PC-9 (cell line): ENCODE data around the gene HSPA12A. TPM values are rescaled to one million over a fixed set of nuclear protein-coding genes. Genes with fewer than 3 reads are reported as not detected.

Experiments used
- BruUV-seq: library from RNA; stranded (reverse); fragments of 400-500 nt; replicated peaks from 2 replicates; lab custom pipeline; 2021; lab: Mats Ljungman, UMichigan
- CTCF ChIA-PET: fragments of 300-600 bp; sonication (Branson Sonifier 250); formaldehyde crosslinking; loops from one replicate; lab custom pipeline; 2022; ENCODE audit warnings: antibody characterized with exemption; lab: Charles Lee
- POLR2A ChIA-PET: fragments of 300-600 bp; sonication (Branson Sonifier 250); formaldehyde crosslinking; loops from one replicate; lab custom pipeline; 2022; ENCODE audit warnings: antibody characterized with exemption; ENCODE audit not compliant: unreplicated experiment; lab: Charles Lee
- DNase-seq, 2 experiments: peaks; one replicate each; pipeline versions ENCODE4 v3.0.0 to v3.0.0-alpha.2; 2015 to 2022; ENCODE audit warnings: mixed read lengths in 1 of 2
- H2AFZ ChIP-seq: fragments of 200-600 bp; sonication (generic); 2 replicates; pipeline ENCODE4 v1.8.1; 2017; ENCODE audit warnings: antibody characterized with exemption
- H3F3A ChIP-seq: fragments of 200-600 bp; sonication (generic); 2 replicates; pipeline ENCODE4 v1.8.1; 2017; ENCODE audit warnings: antibody characterized with exemption, mild to moderate bottlenecking, low read depth; ENCODE audit not compliant: insufficient read depth
- H3K27ac ChIP-seq: fragments of 200-600 bp; sonication (generic); 2 replicates; pipeline ENCODE4 v1.6.1; 2016; ENCODE audit warnings: mixed run types
- H3K27me3 ChIP-seq: fragments of 200-600 bp; sonication (generic); 2 replicates; pipeline ENCODE4 v1.6.1; 2016; ENCODE audit warnings: low read depth, mixed run types; ENCODE audit not compliant: insufficient read depth
- H3K36me3 ChIP-seq: fragments of 200-600 bp; sonication (generic); 2 replicates; pipeline ENCODE4 v1.6.1; 2016; ENCODE audit warnings: low read depth, mixed run types
- H3K4me1 ChIP-seq: fragments of 200-600 bp; sonication (generic); replicated peaks from 2 replicates; pipeline ENCODE4 v1.6.1; 2016; ENCODE audit warnings: mixed run types; ENCODE audit not compliant: insufficient read depth
- H3K4me2 ChIP-seq: fragments of 200-600 bp; sonication (generic); 2 replicates; pipeline ENCODE4 v1.6.1; 2017; ENCODE audit warnings: mixed run types
- H3K4me3 ChIP-seq: fragments of 200-600 bp; sonication (generic); 2 replicates; pipeline ENCODE4 v1.6.1; 2016; ENCODE audit warnings: mixed run types
- H3K79me2 ChIP-seq: fragments of 200-600 bp; sonication (generic); 2 replicates; pipeline ENCODE4 v1.6.1; 2017; ENCODE audit warnings: low read depth, mixed run types
- H3K9me2 ChIP-seq: fragments of 200-600 bp; sonication (generic); 2 replicates; pipeline ENCODE4 v1.8.1; 2017; ENCODE audit warnings: mild to moderate bottlenecking; ENCODE audit not compliant: insufficient read depth
- H3K9me3 ChIP-seq: fragments of 200-600 bp; sonication (generic); 2 replicates; pipeline ENCODE4 v1.8.1; 2016; ENCODE audit warnings: low read depth; ENCODE audit not compliant: insufficient read depth
- H4K20me1 ChIP-seq: fragments of 200-600 bp; sonication (generic); 2 replicates; pipeline ENCODE4 v1.8.1; 2017; ENCODE audit not compliant: insufficient read depth
- EZH2 ChIP-seq: fragments of 200-600 bp; sonication (generic); IDR thresholded peaks from 2 replicates; pipeline ENCODE4 v1.8.0; 2017; ENCODE audit warnings: antibody characterized with exemption, low read depth
- intact Hi-C: fragments of 100-400 bp; cut with micrococcal nuclease; formaldehyde crosslinking; loops from one replicate; pipeline ENCODE4 v1.10.0; 2022; ENCODE audit not compliant: unreplicated experiment
- total RNA-seq: library from RNA; stranded (reverse); gene quantifications from 2 replicates; pipeline ENCODE4 v1.2.3, GENCODE V29; 2021
- TF ChIP-seq, protein P1 (sequence below): fragments of 200-600 bp; sonication (generic); conservative IDR thresholded peaks from 2 replicates; pipeline ENCODE4 v1.6.1; 2017; ENCODE audit warnings: mixed run types, antibody characterized with exemption, mild to moderate bottlenecking, moderate library complexity

The HSPA12A gene
- total RNA-seq, 1 experiment from 2014 or later, result 12.1 TPM

DNA sequence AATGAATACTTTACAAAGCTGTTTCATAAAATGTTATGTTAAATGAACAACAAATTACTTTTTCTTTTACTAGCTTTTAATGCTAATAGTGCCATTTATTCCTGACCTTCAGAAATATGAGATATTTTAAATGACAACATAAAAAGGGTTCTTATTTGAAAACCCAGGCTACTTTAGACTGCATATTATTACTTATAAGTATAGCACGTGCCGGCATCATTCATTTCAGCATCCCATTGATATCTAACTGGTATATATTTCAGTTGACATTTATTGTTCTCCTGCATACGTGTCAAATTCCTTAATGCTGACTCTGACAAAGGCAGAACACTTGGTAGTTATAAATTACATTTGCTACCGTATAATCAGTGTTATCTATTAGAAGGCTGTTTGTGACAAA, 86.3 kb downstream of the HSPA12A start:
- H3K4me1 ChIP-seq, result no peaks in the 10 kb centered on the region
- H3K4me2 ChIP-seq, result no peak overlapping the region
- H3K4me3 ChIP-seq, result no peak overlapping the region
- 0 out of 2 replicates have a peak, but pooled peaks cover 2% of the 10 kb centered on the region for H3K9me3 ChIP-seq
- no peak overlapping the region for H3K27ac ChIP-seq
- no peaks in the 10 kb centered on the region for H3F3A ChIP-seq
- H4K20me1 ChIP-seq, result no peaks in the 10 kb centered on the region
- no TSS peak for BruUV-seq
- POLR2A ChIA-PET, result no interaction called here
- H3K27me3 ChIP-seq, result peaks cover 41% of the 10 kb centered on the region; the same call in 1 of the 2 replicates
- intact Hi-C loops, result no loop called here
- no peak for DNase-seq
- CTCF ChIA-PET, result no interaction called here
- TF ChIP-seq, protein P1, sequence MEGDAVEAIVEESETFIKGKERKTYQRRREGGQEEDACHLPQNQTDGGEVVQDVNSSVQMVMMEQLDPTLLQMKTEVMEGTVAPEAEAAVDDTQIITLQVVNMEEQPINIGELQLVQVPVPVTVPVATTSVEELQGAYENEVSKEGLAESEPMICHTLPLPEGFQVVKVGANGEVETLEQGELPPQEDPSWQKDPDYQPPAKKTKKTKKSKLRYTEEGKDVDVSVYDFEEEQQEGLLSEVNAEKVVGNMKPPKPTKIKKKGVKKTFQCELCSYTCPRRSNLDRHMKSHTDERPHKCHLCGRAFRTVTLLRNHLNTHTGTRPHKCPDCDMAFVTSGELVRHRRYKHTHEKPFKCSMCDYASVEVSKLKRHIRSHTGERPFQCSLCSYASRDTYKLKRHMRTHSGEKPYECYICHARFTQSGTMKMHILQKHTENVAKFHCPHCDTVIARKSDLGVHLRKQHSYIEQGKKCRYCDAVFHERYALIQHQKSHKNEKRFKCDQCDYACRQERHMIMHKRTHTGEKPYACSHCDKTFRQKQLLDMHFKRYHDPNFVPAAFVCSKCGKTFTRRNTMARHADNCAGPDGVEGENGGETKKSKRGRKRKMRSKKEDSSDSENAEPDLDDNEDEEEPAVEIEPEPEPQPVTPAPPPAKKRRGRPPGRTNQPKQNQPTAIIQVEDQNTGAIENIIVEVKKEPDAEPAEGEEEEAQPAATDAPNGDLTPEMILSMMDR, result no peak
- TF ChIP-seq EZH2, result no peak
- no peaks in the 10 kb centered on the region for H3K9me2 ChIP-seq
- no peaks in the 10 kb centered on the region for H3K36me3 ChIP-seq
- H3K79me2 ChIP-seq, result no peaks in the 10 kb centered on the region
- H2AFZ ChIP-seq, result no peak overlapping the region

DNA sequence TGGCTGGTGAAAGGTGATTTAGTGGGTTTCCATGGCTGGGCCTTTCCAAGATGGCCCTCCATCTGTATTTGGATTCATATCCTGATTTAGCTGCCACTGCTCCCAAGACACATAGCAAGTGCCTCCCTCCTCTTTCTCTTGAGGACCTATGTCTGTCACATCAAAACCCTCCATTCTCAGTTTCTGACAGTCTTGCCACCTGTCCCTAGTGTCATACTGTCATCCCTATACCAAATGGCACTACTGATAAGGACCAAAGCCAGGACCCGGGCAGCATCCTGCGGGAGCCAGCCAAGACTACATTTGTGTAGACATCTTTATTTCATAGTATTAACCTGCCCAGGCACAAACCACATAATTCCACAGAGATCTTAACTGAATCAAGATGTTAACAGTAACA, 86.8 kb downstream of the HSPA12A start:
- Histone ChIP-seq H3K4me1 (no peaks in the 10 kb centered on the region), H3K9me3 (0 out of 2 replicates have a peak, but pooled peaks cover 4% of the 10 kb centered on the region), H3K4me2 (no peak overlapping the region), H3K79me2 (no peaks in the 10 kb centered on the region), H3F3A (no peaks in the 10 kb centered on the region), H3K9me2 (no peaks in the 10 kb centered on the region), H3K36me3 (no peaks in the 10 kb centered on the region), H3K27me3 (peaks cover 41% of the 10 kb centered on the region; the same call in 1 of the 2 replicates), H3K4me3 (no peak overlapping the region), H4K20me1 (no peaks in the 10 kb centered on the region), H2AFZ (no peak overlapping the region), H3K27ac (no peak overlapping the region)
- ChIA-PET POLR2A (no interaction called here), CTCF (no interaction called here)
- BruUV-seq, result no TSS peak
- intact Hi-C loops, result no loop called here
- DNase-seq, result no peak
- no peak for TF ChIP-seq EZH2
- TF ChIP-seq, protein P1, result no peak

DNA sequence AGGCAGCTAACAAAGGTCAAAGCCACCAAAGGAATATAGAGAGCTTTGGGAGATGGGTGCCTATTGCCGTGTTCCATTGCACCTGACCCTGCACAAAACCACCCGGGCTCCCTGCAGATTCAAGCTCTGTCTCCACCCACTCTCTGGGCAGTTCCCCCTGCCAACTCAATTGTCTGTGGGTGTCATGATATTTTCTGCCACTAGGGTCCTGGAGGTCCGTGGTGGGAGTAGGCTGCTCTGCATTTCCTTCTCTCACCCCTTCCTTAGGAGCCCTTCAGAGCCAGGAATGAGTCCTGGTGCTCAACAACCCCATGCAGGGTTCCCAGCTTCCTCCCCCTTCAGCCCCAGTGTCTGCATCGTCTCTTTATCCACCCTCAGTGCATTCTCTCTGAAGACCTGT, 87.5 kb downstream of the HSPA12A start:
- H3K4me3 ChIP-seq, result no peak overlapping the region
- 0 out of 2 replicates have a peak, but pooled peaks cover 4% of the 10 kb centered on the region for H3K9me3 ChIP-seq
- peaks cover 41% of the 10 kb centered on the region; the same call in 1 of the 2 replicates for H3K27me3 ChIP-seq
- ChIA-PET POLR2A (no interaction called here), CTCF (no interaction called here)
- TF ChIP-seq, protein P1, result peak; percentile 42; the same call in 1 of the 2 replicates
- TF ChIP-seq EZH2, result no peak
- no peaks in the 10 kb centered on the region for H3K4me1 ChIP-seq
- DNase-seq, result no peak
- no peaks in the 10 kb centered on the region for H3K9me2 ChIP-seq
- intact Hi-C loops, result no loop called here
- no peak overlapping the region for H3K27ac ChIP-seq
- BruUV-seq, result no TSS peak
- no peak overlapping the region for H3K4me2 ChIP-seq
- no peaks in the 10 kb centered on the region for H4K20me1 ChIP-seq
- no peaks in the 10 kb centered on the region for H3K79me2 ChIP-seq
- no peak overlapping the region for H2AFZ ChIP-seq
- H3K36me3 ChIP-seq, result no peaks in the 10 kb centered on the region
- no peaks in the 10 kb centered on the region for H3F3A ChIP-seq
